GM18951 (cell line): Measurements from ENCODE around the gene GALNT18.

Experiments used
- POLR2A ChIP-seq: IDR thresholded peaks from 4 replicates; pipeline ENCODE4 v1.6.1; 2011; ENCODE audit warnings: mild to moderate bottlenecking; ENCODE audit not compliant: insufficient read length, insufficient read depth; ENCODE audit errors: extremely low read depth
- in situ Hi-C: fragments of 300-500 bp; cut with MboI; formaldehyde crosslinking; loops from one replicate; pipeline ENCODE4 v1.12.0; 2022; ENCODE audit warnings: low sequenced_read_pairs, mixed read lengths, inconsistent platforms; ENCODE audit not compliant: unreplicated experiment

GALNT18 gene

DNA sequence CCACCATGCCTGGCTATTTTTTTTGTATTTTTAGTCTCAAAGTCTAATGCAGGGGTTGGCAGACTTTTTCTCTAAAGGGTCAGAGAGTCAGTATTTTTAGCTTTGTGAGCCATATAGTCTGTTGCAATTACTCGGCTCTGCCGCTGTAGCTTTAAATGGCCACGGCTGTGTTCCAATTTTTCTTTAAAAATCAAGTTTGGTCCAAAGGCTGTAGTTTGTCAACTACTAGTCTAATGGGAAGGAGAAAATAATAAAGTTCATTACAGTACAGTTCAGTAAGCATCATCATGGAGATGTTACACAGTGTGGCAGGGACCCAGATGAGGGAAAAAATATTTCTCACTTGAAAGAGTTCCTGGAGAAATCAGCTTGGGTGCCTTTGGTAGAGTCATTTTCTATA is 376.4 kb downstream of the GALNT18 start:
- no peak for TF ChIP-seq POLR2A
- in situ Hi-C loops: no loop called here

DNA sequence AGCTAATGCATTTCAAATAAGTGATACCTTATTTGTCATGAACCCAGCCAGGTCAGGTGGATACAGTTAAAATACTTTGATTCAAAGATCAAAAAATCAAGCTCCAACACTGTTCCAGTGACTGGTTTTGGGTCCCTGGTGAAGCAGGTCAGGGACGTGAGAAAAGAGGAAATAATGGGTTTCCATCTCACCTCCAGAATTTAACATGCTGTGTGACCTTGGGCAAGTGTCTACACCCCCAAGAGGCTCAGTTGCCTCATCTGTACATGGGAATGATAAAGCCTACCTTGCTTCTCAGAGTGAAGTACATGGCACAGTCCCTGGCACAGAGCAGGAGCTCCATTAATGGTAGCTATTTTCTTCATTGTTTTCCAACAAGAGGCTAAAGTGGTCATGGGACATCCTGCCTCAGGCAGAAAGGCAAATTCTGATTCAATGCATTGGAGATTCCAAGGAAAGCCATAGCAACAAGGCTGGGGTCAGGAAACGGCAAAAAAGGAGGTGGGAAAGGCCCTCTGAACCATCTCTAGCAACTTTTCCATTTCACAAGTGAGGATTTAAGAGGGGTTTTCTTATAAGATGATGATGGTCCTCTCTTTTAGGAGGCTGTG is 377.2 kb downstream of the GALNT18 start:
- no peak for TF ChIP-seq POLR2A
- in situ Hi-C loops: no loop called here

DNA sequence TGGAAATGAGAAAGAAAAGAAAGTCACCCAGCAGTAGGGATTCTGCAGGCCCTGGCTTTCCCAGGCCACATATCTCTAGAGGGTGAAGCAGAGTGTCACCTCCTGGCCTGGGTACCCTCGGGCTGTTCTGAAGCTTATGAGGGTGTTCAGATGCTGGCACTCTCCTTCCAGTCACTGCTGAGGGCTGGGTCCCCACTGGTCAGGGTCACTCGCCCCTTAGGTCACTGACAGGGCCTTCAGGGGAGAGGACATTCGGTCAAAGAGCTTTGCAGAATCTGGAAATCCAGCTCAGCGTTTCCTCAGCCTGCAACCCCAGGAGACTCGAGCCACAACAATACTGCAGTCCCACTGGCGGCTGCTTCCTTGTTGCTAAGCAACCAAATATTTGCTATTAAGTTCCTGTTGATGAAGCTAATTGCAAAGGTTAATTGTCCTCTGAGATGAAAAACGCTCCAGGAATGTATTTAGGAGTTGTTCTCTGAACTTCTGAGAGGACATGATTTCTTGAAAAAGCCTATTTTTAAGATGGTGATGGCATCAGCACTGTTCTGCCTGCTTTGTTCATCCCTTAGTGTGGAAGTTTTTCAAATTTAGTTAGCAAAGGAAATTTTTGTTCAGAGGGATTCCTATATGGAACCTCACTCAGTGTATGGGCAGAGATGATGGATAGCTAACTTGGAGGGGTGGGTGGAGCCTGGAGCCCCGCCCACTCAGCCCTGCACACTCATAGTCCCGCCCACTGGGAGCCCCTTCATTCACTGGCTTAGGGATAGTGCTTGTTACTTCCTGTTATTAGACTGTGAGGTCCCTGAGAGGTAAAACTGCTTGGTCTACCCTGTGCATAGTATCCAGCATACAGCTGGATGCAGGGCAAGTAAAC is 378.0 kb downstream of the GALNT18 start:
- in situ Hi-C loops: no loop called here
- no peak for TF ChIP-seq POLR2A

DNA sequence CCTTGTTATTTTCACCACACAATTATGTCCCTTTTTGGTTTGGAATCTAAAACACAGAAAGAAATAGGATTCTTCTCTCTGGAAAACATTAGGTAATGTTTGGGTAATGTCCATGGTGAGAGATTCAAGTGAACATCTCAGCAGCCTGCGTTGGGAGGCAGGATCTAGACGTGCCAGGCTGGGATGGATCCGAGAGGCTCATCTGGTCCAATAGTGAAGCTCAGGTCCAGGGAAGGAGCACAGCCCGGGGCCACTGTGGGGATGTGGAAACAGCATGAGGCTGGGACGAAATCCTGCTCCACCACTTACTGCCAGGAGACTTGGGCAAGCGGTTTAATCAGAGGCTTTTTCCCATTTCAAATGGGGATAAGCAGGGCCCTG is 378.6 kb downstream of the GALNT18 start:
- TF ChIP-seq POLR2A: no peak
- in situ Hi-C loops: no loop called here

DNA sequence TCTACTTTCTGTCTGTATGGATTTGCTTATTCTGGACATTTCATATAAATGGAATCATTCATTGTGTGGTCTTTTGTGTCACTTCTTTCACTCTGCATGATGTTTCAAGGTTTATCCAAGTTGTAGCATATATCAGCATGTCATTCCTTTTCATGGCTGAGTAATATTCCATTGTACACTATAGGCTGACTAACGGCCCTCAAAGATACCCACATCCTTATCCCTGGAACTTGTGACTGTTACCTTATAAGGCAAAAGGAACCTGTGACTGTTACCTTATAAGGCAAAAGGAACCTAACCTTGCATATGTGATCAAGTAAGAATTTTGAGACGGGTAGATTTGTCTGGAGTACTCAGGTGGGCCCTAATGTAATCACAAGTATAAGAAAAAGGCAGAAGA is 380.5 kb downstream of the GALNT18 start:
- no peak for TF ChIP-seq POLR2A
- in situ Hi-C loops: no loop called here

DNA sequence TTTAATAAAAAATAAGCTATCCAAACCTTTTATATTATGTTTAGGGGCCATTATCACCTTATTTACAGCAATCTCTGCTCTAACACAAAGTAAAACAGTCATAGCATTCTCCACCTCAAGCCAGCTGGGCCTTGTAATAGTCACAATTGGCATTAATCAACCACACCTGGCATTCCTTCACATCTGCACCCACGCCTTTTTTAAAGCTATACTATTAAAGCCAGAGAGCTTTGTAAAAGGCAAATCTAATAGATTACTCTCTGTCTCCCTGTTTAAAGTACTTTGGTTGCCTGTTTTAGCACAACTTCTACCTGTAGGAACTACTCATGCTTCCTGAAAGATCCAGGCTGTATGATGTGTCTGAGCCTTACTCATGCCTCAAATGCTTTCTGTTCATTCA is 381.8 kb downstream of the GALNT18 start:
- no peak for TF ChIP-seq POLR2A
- in situ Hi-C loops: no loop called here

DNA sequence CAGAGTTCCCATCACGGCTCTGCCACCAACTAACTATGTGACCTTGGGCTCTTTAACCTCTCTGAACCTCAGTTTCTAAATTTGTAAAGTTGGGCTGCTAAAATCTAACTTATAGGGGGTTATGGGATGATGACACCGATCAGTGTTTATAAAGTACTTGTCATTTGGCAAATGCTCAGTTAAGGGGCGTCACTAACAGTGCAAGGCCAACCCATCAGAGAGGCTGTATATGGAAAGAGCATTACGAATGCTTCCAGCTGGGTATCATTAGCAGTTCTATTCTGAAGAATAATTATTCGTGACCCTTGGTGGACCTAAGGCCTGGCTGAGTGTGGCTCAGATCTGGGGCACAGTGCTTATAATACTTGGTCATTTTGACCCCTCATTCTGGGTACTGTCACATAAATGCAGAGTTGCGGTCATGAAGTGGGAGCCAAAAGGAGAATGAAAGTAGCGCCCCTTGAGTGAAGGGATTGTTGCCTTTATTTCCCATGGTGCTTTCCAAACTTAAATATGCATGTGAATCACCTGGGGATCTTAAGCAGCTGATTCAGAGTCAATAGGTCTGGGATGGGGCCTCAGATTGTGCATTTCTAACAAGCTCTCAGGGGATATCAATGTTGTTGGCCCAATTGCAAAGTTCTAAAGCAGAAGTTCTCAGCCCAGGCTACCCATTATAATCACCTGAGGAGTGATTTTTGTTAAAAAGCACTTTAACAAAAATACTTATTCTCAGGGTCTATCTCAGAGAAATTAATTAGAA is 384.6 kb downstream of the GALNT18 start:
- TF ChIP-seq POLR2A: no peak
- in situ Hi-C loops: no loop called here

DNA sequence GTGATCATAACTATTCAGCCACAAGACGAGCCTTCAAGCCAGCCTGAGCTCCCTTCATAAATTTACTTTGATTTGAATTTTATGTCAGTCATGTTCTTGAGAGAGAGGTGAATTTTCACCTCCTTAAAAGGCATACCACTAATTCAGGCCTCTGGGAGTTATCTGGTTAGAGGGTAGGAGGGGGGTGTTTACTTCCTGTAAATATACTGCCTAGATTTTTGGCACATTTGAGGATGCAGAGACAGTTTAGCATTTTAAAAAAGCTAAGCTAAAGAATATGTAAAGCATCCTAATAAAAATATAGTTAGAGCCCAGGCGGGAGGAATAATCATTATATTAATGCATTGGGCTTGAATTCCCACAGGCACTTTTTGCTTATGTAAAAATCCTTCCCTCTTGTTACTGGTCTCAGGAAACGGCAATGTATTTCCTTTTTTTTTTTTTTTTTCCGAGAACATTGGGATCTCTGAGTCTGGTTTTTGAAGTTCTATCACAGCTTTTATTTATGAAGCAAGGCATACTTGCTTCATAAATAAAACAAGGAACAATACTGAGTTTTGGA is 385.2 kb downstream of the GALNT18 start:
- in situ Hi-C loops: no loop called here
- TF ChIP-seq POLR2A: no peak

DNA sequence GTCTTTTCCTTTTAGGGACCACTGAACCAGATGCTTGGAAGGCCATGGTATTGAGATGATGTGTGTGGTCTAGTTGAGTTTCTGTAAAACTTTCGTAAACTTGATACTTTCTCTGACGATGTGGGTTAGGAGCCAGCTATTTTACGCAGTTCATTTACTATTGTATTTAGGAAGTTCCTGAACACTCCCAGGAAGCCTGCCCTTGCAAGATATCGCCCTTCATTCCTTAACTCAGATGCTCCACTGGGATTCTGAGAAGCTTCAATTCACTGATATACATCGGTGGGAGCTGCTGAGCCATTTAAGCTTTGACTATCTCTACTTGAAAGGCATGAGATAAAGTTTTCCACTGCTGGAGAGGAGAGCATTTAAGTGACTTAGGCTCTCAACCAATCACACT is 390.0 kb downstream of the GALNT18 start:
- in situ Hi-C loops: no loop called here
- TF ChIP-seq POLR2A: no peak

DNA sequence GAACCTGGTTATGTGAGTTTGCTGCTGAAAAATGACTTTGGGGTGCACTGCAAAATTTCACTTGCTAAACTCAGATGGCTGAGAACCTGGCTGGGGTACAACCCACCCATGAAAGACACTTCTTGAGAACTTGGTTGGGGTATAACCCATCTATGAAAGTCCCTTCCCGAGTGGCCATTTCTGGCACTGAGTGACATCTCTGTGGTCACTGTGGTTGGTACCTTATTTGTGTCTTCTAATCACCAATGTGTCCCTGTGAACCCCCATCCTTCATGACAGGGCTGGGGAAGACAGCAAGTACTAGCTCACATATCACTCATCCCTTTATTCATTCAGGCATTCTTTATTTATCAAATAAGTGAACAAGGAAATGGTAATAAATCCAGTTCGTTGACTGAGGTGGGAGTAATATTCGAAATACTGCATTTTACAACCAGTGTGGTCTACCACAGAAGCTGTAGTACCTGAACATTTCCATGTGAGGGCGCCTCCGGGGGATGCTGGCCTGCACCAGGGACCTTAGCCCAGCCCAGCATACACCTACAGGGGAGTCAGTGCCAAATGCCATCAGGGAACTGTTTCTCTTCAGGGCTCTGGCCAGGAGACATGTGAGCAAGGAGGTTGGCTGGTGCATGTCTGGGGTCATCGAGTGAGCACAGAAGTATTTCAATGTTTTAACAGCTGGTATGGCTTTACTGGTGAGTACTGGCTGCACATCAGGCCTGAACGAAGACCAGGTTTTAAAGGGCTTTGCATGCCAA is 390.8 kb downstream of the GALNT18 start:
- in situ Hi-C loops: no loop called here
- no peak for TF ChIP-seq POLR2A

DNA sequence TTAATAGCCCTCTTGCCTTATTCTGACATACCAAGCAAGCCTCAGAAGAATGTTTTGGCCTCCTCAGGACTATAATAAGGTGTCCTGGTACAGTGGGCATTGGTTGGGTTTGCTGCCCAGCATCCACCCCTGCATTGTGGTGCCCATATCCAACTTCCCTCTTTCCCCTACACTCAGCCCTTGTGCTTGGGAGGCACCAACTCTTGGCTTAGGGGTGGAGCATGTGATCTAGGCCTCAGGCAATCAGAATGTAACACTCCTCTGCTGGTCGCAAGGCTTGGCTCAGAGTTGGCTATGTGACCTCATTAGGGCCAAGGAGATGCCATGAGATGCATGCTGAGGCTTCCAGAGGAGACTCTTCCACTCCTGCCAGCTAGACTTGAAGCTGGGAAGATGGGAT is 391.7 kb downstream of the GALNT18 start:
- in situ Hi-C loops: no loop called here
- TF ChIP-seq POLR2A: no peak

DNA sequence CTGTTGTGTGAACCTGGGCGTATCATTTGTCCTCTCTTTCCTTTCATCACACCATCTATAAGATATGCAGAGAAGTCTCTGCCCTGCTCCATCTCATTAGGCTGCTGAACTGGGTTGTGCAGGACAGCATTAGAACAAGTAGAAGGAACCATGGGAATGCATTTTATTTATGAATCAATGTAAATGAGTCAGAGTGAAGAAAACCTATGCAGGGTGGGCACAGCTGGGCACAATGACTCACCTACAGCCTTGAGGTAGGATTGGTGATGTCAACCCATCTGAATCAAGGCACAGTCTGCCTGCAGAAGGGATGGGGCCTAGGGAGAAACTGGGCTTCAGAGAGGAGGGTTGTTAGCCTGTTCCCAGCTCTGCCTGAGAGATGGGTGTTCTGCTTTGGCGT is 392.2 kb downstream of the GALNT18 start:
- in situ Hi-C loops: no loop called here

DNA sequence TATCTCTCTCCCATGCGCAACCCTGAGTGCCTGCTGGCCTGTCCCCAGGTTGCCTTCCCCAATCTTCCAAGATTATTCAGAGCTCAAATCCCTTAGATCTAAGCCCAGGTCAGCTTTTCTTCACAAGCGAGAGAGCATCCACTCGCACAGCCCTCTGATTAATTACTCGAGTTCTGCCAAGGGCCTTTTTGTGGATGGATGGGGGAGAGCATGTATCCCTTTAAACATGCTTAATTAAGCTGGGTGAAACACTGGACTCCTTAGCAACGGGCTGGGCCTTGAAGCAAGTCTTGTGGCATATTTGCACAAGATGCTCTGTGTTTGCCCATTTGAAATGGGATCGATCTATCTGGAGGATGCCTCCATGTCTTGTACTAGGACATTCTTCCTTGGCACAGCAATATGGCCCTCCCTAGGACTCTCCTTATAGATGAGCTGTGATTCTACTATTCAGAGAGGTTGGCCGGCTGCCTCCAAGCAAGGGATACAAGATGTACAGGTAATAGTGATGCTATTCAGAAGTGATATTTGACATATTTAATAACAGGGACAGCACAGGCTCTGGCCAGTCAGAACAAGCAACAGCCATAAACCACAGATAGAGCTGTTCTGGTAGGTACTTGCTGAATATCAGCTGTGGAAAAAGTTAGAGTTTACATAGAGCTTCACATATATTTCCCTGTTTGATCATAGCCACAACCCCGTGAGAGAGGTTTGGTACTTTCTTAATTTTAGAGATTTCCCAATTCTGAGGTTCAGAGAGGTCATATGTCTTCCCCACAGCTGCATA is 394.3 kb downstream of the GALNT18 start:
- no peak for TF ChIP-seq POLR2A
- in situ Hi-C loops: no loop called here

More for the DNA sequence above, 392.2 kb downstream of the GALNT18 start:
- TF ChIP-seq POLR2A: no peak
